Stimulated activated CD8-positive, alpha-beta memory T cell treated with anti-CD3 and anti-CD28 coated beads, Interleukin-4, amount 100 ng/mL, for 4 hours (primary cell): Measurements from ENCODE around the gene TPD52L1.
"Not testable (repeated sequence)": the region's sequence is repeated elsewhere in the genome, so short reads cannot be mapped to it uniquely, and the experiment has no call there.

Source experiments
- DNase-seq, 2 donors: peaks; one replicate each; pipeline ENCODE4 v3.0.0-alpha.2; 2020; ENCODE audit warnings: low read depth in 2 of 2, low spot score in 1 of 2

The TPD52L1 gene

DNA sequence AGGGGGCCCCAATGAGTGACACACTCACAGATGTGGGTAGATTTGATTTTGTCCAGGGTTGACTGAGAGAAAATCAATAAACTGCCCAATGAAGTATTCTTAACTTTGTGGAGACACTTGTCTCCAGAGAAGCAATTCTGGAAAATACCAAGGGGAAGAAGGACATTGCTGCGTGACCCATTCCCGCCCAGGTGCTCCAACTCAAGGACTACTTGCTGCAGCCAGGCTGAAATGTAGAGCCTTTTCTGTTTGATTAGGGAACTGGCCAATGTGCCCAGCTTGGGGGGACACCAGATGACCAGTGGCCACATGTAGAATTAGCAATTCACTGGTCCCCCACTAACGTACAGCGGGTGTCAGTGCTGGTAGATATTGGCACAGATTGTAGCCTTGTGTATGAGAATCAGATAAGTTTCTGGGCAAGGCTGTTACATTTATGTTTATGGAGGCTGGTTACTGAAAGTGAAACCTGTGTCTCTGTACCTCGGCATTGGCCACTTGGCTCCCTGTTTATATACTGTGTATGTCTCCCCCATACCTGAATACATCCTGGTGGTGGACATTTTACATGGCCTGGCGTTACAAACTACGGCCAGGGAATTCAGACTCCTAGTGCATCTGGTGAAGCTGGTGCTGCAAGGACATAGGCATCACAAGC, 115.9 kb downstream of the TPD52L1 start:
- no peak for DNase-seq

DNA sequence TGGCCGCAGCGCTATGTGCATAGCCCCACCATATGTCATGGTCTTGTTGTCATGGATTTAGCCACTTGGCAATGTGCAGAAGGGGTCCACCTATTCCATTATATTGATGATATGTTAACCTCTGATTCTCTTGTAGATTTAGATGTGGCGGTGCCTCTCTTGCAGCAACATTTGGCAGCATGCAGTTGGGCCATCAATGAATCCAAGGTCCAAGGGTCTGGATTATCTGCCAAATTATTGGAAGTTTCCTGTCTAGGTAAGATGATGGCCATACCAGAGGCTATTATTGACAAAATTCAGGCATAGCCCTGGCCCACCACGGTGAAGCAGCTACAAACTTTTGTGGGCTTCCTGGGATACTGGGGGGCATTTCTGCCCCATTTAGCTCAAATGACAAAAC, 116.8 kb downstream of the TPD52L1 start:
- no peak for DNase-seq

DNA sequence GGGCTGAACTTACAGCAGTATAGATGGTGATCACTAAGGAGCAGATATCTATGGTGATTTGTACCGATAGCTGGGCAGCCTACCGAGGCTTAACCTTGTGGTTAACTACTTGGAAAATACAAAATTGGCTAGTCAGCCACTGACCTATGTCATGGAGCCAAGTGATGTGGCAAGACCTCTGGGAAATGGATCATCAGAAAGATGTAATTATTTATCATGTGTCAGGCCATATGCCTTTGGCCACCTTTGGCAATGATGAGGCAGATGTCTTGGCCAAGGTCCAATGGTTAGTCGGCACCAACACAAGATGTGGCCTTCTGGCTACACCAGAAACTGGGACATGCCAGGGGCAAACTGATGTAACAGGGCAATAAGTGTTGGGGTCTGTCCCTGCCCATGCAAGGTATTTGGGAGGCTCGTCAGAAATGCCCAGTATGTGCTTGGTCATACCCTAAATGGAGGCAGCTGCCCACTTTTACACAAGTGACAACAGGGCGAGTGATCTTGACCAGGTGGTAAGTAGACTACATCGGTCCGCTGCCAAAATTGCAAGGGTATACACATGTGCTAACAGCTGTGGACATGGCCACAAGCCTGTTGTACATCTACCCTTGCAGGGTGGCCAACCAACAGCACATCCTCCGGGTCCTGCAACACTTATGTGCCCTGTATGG, 118.0 kb downstream of the TPD52L1 start:
- DNase-seq, result no peak

DNA sequence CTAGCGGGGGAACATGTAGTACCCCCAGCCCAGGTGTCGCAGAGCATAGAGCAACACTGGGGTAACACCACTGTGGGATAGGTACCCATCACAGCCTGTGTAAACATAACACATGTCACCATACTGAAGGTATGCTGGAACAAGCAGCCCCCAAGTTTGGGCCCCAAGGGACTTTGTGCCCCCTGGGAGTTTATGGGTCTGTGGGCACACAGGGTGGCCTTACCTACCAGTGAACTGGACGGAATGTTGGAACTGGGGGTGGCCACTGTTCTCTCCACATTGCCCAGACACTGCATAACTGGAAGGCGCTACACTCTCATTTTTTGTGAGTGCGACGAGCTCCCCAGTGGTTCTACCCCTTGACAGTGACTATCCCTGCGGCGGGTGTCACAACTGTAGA, 119.7 kb downstream of the TPD52L1 start:
- no peak for DNase-seq

DNA sequence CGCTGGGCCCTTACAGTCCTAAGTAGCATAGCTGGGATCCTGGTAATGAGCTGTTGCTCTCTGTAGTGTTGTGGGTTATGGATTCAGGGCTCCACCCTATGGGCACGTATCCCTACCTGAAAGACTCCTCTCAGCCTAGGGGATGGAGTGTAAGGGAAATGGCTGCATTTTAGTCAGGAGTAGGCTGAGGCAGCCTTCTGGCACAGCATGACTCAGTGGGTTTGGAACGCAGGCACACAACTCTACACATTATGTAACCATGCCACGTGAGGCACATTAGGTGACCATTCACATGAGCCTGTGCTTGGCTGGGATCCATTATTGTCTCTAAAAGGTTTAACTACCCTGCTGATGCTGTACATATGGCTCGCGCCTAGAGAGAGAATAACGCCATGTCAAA, 120.4 kb downstream of the TPD52L1 start:
- no peak for DNase-seq

DNA sequence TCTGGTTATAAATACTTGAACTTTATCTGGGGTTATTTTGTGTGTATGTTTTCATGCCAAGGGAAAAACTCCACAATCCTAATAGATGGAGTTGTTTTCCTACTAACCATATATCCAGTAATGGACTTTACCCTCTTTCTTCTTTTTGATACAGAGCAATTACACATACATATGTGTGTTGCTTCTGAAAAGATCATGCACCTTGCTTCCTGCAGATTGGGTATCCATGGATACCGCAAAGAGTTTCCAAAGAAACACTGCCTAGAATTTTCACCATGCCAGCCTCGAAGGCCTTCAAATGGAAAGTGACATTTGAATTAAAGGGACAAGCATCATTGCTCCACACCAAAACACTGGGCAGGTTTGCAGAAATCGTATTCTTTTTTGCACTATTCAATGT, 121.4 kb downstream of the TPD52L1 start:
- DNase-seq, result no peak

DNA sequence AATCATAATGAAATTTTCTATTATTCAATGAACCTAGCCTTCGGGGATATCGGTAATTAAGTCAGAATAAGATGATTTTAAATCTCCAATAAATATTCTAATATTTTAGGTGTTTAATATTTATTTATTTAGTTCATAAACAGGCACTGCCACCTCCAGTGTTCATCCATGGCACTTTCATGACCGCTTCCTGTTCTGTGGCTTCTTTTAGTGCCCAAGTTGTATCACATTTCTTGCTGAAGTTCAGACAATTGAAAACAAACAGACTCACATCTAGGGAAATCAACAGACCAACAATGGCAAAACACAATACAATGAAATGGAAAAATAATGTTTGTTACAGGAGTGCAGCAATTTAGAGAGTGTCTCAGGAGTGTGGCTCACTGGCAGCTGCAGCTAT, 122.2 kb downstream of the TPD52L1 start:
- DNase-seq, result no peak

DNA sequence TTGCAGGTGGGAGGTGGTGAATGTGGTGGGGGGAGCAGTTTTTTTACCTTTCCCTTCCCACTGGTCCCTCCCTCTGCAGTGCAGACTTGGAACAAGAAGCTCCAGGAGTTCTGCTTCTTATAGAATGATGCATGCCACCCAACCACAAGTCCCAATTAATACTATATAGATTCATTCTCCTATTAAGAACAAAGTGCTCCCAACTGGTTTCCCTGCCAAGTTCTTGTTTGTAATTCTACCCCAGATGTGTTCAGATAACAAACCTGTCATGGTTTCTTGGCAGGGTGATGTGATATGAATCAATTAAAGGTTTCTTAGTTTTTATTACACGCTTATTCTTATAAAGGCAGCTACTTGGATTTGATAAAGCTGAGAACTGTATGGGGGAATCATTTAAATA, 124.3 kb downstream of the TPD52L1 start:
- DNase-seq, result no peak

DNA sequence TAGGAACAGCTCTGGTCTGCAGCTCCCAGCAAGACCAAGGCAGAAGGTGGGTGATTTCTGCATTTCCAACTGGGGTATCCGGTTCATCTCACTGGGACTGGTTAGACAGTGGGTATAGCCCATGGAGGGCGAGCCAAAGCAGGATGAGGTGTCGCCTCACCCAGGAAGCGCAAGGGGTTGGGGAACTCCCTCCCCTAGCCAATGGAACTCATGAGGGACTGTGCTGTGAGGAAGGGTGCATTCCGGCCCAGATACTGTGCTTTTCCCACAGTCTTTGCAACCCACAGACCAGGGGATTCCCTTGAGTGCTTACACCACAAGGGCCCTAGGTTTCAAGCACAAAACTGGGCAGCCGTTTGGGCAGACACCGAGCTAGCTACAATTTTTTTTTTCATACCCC, 126.4 kb downstream of the TPD52L1 start:
- DNase-seq, result no peak

DNA sequence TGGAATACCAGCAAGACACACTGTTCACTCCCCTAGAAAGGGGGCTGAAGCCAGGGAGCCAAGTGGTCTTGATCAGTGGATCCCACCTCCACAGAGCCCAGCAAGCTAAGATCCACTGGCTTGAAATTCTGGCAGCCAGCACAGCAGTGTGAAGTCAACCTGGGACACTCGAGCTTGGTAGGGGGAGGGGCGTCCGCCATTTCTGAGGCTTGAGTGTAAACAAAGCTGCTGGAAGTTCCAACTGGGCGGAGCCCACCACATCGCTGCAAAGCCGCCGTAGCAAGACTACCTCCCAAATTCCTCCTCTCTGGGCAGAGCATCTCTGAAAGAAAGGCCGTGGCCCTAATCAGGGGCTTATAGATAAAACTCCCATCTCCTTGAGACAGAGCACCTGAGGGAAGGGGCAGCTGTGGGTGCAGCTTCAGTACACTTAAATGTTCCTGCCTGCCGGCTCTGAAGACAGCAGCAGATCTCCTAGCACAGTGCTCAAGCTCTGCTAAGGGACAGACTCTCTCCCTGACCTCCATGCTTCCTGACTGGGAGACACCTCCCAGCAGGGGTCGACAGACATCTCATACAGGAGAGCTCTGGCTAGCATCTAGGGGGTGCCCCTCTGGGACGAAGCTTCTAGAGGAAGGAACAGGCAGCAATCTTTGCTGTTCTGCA, 126.9 kb downstream of the TPD52L1 start:
- DNase-seq, result not testable (repeated sequence)

DNA sequence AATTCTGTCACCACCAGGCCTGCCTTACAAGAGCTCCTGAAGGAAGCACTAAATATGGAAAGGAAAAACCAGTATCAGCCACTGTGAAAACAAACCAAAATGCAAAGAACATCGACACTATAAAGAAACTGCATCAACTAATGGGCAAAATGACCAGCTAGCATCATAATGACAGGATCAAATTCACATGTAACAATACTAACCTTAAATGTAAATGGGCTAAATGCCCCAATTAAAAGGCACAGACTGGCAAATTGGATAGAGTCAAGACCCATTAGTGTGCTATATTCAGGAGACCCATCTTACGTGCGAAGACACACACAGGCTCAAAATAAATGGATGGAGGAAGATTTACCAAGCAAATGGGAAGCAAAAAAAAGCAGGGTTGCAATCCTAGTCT, 128.9 kb downstream of the TPD52L1 start:
- not testable (repeated sequence) for DNase-seq

DNA sequence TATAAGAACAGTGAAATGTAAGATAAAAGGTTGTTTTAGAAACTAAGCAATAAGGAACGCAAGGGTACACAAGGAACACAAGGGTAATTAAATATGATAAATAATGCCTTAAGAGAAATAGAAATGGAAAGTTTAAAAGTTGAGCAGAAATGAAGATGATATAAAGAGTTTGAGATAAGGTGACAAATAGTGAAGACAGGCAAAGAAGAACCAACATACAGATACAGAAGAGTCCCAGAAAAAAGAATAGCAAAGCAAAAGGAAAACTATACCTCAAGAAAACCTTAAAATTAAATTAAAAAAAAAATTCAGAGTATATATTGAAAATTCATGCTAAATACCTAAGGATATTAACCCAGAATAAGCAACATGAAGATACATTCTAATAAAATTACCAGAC, 131.8 kb downstream of the TPD52L1 start:
- DNase-seq, result no peak

DNA sequence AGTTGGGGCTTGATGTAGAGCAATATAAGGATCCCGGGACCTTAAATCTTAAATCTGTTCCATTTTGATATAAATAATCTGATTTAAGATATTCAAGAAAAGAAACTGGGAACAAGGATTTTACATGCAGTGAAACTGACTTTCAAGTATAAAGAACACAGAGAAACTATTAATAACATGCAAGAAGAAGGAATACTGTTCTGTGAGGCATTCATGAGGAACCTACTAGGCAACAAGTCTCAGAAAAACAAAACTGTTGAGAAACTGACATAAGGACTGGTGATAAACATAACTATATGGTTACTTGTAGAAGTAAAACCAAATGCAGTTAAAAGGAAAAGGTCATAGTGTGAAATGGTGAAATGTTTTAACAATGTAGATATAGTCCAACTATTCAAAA, 132.4 kb downstream of the TPD52L1 start:
- DNase-seq, result no peak

DNA sequence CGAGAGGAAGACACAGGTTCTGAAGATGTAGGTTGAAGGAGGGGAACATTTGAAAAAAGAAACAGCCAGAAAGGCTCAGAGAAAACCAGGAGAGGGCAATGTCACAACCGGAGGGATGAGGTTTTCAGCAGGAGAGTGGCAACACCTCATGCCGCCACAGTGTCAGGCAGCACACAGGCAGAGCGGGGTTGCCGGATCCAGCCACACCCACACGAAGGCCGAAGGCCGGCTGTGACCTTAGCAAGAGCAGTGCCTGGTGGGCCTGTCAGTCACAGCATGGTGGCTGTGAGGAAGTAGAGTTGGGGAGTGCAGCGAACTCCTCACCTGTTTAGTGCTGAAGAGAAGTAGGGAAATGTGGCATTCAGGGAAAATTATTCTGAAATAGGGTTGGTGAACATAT, 134.1 kb downstream of the TPD52L1 start:
- DNase-seq, result no peak

DNA sequence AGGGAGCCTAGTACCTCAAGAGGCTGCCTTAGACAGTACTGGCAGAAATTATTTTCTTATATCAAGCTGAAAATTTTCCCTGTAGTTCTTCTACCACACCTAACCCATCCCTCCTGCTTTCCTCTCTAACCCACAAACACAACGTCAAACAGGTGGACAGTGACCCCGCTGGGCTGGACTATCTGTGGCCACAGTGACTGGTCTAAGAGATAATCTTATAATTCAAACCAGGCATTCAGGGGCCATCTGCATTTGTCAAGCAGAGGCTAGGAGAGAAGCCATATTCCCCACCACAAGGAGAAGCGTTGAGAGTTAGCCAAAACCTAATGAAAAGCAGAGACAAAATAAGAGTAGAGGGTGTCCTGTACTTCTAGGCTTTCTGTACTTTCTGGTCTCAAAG, 140.0 kb downstream of the TPD52L1 start:
- no peak for DNase-seq

DNA sequence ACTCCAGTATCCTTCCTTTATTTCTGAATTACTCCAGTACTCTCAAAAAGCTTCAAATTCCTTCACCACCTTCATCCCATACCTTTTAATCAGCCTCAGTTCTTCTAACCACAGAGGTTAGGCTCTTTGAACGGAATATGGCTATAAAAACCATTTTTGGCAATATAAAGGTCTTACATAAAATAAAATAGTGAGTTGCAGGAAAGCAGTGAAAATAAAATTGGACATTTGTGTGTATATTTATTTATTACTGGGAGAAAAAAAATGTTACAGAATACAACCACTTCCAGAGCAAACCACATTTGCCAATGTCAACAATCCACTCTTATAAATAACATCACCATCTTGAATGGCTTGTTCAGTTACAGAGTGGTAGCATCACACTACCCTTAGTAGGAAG, 140.5 kb downstream of the TPD52L1 start:
- no peak for DNase-seq

DNA sequence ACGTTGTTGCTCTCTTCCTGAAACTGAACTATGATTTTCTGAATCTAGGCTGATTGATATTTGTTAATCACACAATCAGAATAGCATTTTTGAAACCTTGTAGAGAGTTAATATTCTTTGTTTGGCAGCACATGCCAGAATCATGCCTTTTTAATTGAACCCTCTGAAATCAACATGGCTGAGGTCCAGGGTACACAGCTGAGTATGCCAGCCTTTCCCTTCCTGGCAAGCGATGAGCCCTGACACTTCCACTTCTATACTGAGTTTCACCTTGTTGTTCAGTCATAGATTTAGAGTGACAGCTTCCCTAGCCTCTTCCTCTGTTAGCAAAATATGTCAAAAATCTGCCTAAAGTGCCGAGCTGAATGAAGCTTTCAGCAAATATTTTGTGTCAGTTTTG, 141.4 kb downstream of the TPD52L1 start:
- DNase-seq, result no peak

DNA sequence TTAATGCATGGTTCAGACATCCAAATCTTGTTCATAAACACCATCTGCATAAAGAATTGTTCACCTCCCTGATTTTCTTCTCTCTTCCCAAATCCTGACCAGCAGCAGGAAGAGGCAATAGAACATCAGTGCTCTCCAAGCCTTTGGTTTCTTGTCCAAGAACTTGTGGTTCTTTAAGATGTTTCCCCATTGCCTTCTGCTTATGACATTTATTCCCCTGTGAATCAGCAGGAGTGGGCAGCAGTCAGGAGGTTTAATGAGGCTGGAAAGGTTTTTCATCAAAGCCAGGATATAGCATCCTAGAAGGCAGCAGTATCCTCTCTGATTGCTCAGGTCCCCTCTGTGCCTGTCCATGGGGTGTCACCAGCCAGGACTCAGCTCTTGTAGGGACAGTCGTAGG, 142.9 kb downstream of the TPD52L1 start:
- no peak for DNase-seq

DNA sequence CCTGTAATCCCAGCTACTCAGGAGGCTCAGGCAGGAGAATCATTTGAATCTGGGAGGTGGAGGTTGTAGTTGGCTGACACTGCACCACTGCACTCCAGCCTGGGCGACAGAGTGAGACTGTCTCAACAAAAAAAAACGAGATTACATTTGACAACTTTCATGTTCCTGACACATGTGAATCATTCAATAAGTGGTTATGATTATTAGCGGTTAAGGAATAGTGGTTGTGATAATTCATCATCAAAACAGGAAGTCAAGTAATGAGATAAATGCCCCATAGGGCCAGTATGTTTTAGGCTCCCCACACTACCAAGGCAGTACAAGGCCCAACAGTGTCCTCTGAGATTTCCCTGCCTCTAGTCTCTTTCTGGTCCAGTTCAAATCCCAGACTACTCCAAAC, 145.7 kb downstream of the TPD52L1 start:
- DNase-seq, result no peak

DNA sequence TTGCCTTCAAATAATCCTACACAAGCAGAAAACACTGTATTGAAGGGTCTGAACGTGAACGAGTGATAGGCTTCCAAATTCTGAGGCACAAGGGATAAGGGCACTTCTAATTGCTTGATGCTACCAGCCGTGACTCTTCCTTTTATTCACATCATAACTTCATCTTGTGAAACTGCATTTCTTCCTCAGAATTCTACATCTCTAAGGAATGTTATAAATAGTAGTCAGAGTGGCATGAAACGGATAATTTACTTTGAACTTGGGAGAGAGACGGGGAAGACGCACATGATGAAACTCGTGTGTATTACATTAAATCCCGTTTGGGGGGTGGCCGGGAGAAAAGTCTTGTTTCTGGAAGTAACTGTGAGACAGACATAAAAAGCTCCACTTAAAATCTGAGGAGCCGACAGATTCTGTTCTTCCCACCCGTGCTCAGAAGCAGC, 147.4 kb downstream of the TPD52L1 start:
- DNase-seq, result no peak

DNA sequence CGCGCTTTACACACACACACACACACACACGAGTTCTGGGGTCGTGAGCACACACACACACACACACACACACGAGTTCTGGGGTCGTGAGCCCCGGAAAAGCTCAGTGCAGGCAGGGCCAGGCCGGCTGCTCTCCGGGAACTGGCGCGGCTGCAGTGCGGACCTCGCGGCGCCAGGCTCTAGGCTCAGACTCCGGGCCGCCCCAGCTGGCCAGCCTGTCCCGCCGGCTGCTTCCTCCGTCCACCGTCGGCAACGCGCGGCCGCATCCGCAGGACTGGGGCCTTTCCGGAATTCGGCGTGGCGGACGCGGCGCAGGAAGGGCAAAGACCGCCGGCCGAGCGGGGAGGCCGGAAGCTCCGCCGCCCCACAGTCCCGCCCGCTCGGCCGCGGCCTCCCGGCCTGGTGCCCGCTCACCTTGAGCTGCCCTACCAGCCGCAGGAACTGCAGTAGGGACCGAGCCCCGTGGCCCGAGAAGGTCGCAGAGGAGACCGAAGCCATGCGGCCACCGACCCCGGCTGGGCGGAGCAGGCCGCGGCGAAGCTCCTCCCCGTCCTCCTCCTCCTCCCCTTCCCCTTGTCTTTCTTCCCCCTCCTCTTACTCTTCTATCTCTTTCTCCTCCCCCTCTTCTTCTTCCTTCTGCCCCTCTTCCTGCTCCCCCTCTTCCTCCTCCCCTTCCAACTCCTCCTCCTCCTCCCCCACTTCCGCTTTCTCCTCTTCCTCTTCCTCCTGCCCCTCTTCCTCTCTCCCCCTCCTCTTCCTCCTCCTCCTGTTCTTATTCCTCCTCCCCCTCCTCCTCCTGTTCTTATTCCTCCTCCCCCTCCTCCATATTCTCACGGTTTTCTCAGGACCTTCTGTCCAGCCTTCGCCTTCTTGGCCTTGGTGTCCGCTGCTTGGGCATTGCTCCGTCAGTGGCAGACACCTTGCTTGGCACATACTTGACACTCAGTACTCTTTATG, 148.1 kb downstream of the TPD52L1 start, which contains the start of gene HDDC2:
Gene HDDC2 (minus strand): TSS at position 533 of the 957 bp plus-strand sequence. CDS start 35 bp downstream, at position 498.
- DNase-seq, result peak in 1 of 2 donors; percentile 12
